VCaP (cell line): ENCODE results near the gene GCNT1.

Experiments used
- H3K27ac ChIP-seq: fragments of 450-650 bp; 2 replicates; pipeline ENCODE4 v1.5.1; 2017
- CTCF ChIP-seq: fragments of 450-650 bp; conservative IDR thresholded peaks from 2 replicates; pipeline ENCODE4 v1.5.1; 2017; ENCODE audit warnings: mild to moderate bottlenecking, moderate library complexity

Gene GCNT1

GRCh38 chr9:76445976-76446375 lies 13.0 kb upstream of the GCNT1 start:
- H3K27ac ChIP-seq, result no peak overlapping the region
- no peak for TF ChIP-seq CTCF

- no peak for TF ChIP-seq CTCF
- H3K27ac ChIP-seq, result peak overlapping the region; percentile 60; the same call in 1 of the 2 replicates
Observed at GRCh38 chr9:76448501-76448900, 10.5 kb upstream of the GCNT1 start.

GRCh38 chr9:76451234-76451633 lies 7.7 kb upstream of the GCNT1 start:
- no peak for TF ChIP-seq CTCF
- H3K27ac ChIP-seq, result no peak overlapping the region

- TF ChIP-seq CTCF, result no peak
Observed at GRCh38 chr9:76452839-76453238, 6.1 kb upstream of the GCNT1 start.

GRCh38 chr9:76453785-76454184 lies 5.2 kb upstream of the GCNT1 start:
- TF ChIP-seq CTCF, result no peak
- H3K27ac ChIP-seq, result no peak overlapping the region

More at GRCh38 chr9:76452839-76453238, 6.1 kb upstream of the GCNT1 start:
- H3K27ac ChIP-seq, result no peak overlapping the region

GRCh38 chr9:76454311-76454710 lies 4.7 kb upstream of the GCNT1 start:
- no peak overlapping the region for H3K27ac ChIP-seq
- no peak for TF ChIP-seq CTCF

- peak overlapping the region; percentile 61 for H3K27ac ChIP-seq
- no peak for TF ChIP-seq CTCF
Observed at GRCh38 chr9:76456202-76456926, 2.6 kb upstream of the GCNT1 start.
